Renal cortex interstitium (tissue), 11 donors: ENCODE results near the gene COQ5. TPM values are rescaled to one million over a fixed set of nuclear protein-coding genes. Genes with fewer than 3 reads are reported as not detected.
"Not testable (repeated sequence)": the region's sequence is repeated elsewhere in the genome, so short reads cannot be mapped to it uniquely, and the experiment has no call there.

Source experiments
- DNase-seq, 11 donors: peaks; one replicate each; pipeline ENCODE4 v3.0.0-alpha.2; 2013; ENCODE audit warnings: low read depth in 9 of 11, low spot score in 4 of 11; ENCODE audit errors: extremely low read depth in 1 of 11
- polyA plus RNA-seq, 3 donors: library from polyadenylated mRNA; unstranded; fragments of 120-200 nt; gene quantifications; one replicate each; pipeline ENCODE4 v1.2.1, GENCODE V29; 2013; ENCODE audit not compliant: insufficient read length in 3 of 3

The COQ5 gene
- polyA plus RNA-seq, 3 donors, result 62.1 to 63.6 (median 62.6) TPM

- peak in 4 of 11 donors; percentile 32 to 53 (median 47) for DNase-seq
Measured at GRCh38 chr12:120534703-120535655, 6.0 kb upstream of the COQ5 start.

- peak; percentile 83 to 94 (median 88) for DNase-seq
Measured at GRCh38 chr12:120534203-120534702, 5.3 kb upstream of the COQ5 start, which contains the start of gene RNF10. TSS of gene RNF10 (plus strand) at chr12:120534356. CDS start at chr12:120534812, 456 bp downstream.

- no peak for DNase-seq
Measured at GRCh38 chr12:120532701-120533238, 3.8 kb upstream of the COQ5 start.

- not testable (repeated sequence) for DNase-seq
Measured at GRCh38 chr12:120530418-120530761, 1.4 kb upstream of the COQ5 start.

- peak in 5 of 11 donors; percentile 46 to 66 (median 48) for DNase-seq
Measured at GRCh38 chr12:120529641-120530417, 871 bp upstream of the COQ5 start.

- no peak for DNase-seq
Measured at GRCh38 chr12:120522568-120522967, 6.4 kb downstream of the COQ5 start.

- DNase-seq, result not testable (repeated sequence)
Measured at GRCh38 chr12:120519324-120519723, 9.6 kb downstream of the COQ5 start.

- DNase-seq, result no peak
Measured at GRCh38 chr12:120515496-120515895, 13.5 kb downstream of the COQ5 start.

- no peak for DNase-seq
Measured at GRCh38 chr12:120514002-120514401, 15.0 kb downstream of the COQ5 start.

- no peak for DNase-seq
Measured at GRCh38 chr12:120508537-120508936, 20.4 kb downstream of the COQ5 start.

GRCh38 chr12:120504587-120504986 is 24.4 kb downstream of the COQ5 start:
- DNase-seq, result no peak

- no peak for DNase-seq
Measured at GRCh38 chr12:120500581-120500980, 28.4 kb downstream of the COQ5 start.

GRCh38 chr12:120498870-120499515 is 30.0 kb downstream of the COQ5 start:
- no peak for DNase-seq

GRCh38 chr12:120497524-120498150 is 31.3 kb downstream of the COQ5 start:
- DNase-seq, result no peak

GRCh38 chr12:120496413-120497340 is 32.3 kb downstream of the COQ5 start:
- DNase-seq, result peak in 4 of 11 donors; percentile 38 to 50 (median 41)

- DNase-seq, result peak; percentile 91 to 98 (median 96)
Measured at GRCh38 chr12:120495731-120496412, 33.1 kb downstream of the COQ5 start, which contains the start of gene DYNLL1. TSS of gene DYNLL1 (plus strand) at chr12:120496113. CDS start at chr12:120496422, 309 bp downstream.
